DMS153 treated with DMSO at 0.1 percent for 48 hours (cell line): ENCODE measurements around the gene STRA8.

Experiments
- DNase-seq: peaks from one replicate; lab custom pipeline; 2025; ENCODE audit not compliant: unreplicated experiment; lab: John Stamatoyannopoulos, UW

Gene STRA8

DNA sequence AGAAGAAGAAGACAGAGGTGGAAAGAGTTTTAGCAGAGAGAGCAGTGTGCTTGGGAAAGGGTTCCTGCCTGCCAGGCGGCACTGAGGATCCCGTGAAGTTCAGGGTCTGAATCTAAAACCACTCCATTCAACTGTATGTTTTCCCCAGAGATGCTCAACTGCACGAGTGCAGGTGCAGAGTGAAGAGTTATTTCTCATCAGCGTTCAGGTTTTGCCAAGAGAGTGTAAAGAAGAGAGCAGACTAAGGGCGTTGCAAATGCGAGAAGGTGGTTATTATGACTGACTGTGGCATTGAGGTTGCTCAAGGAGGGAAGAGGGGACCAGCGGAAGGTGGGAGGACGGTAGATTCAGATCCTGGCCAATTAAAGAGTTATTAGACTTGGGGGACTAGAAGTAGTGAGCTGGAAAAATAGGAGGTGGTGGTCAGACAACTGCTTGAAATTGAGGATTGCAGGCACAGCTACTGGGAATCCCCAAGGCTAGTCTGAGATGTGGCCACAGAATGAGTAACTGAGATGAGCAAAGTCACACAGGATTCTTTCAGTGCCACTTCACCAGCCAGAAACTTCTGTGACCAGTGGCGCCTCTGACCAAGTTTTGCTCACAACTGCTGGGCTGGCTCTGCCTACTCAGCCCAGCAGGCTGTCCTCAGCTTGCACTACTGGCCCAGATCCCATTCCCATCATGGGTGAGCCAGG is 29.1 kb downstream of the STRA8 start:
- DNase-seq, result no peak

DNA sequence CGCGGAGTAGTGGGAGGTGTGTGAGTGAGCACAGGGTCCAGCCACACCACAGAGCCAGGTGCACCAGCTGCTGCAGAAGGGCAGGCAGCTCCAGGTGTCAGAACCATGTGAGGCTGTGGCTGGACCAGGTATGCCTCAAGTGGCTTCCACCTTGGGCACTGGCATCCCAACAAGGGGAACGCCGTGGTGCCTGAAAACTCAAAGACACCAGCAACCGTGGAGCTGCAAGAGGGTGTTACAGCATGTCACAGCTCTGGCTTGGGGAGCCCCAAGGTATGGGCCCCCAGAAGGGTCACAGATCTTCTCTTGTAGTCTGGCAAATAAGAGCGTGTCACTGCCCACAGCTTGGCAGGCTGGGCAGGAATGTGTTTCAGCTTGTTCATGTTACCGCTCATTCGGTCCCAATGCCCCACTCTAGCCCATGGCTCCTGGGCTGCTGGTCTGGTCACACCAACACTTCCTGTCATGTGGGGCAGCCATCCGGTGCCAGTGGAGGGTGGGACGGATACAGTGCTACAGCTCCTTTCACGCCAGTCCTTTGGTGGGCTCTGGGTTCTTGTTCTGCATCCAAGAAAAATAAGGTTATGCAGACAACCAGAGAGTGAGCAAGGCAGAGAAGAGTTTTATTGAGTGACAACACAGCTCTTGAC is 29.8 kb downstream of the STRA8 start:
- DNase-seq, result no peak

DNA sequence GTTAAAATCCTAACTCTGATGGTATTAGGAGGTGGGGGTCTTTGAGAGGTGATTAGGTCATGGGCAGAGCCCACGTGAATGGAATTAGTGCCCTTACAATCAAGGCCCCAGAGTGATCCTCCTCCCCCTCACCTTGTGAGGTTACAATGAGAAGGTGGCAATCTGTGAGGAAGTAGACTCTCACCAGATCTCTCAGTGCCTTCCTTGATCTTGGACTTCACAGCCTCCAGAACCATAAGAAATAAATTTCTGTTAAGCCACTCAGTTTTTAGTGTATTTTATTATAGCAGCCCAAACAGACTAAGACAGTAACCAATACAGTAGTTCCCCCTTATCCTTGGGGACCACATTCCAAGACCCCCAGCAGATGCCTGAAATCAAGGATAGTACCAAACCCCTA is 32.0 kb downstream of the STRA8 start:
- DNase-seq, result no peak

DNA sequence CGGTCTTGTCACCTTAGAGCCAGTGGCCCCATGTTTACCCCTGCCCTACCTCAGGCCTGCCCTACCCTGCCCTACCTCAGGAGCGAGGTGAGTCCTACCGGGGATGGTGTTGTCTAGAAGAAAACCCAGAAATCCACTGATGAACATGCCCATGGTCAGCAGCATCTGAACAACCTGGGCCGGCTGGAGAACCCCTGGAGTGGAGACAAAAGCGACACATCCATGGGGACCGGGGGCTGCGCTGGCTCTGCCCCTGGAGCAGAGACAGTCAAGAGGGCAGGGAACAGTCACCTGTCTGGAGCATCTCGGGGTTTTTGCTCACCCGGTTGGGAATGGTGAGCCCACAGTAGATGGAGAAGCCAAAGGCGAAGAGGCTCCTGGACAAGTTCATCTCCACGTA is 36.3 kb downstream of the STRA8 start:
- no peak for DNase-seq

DNA sequence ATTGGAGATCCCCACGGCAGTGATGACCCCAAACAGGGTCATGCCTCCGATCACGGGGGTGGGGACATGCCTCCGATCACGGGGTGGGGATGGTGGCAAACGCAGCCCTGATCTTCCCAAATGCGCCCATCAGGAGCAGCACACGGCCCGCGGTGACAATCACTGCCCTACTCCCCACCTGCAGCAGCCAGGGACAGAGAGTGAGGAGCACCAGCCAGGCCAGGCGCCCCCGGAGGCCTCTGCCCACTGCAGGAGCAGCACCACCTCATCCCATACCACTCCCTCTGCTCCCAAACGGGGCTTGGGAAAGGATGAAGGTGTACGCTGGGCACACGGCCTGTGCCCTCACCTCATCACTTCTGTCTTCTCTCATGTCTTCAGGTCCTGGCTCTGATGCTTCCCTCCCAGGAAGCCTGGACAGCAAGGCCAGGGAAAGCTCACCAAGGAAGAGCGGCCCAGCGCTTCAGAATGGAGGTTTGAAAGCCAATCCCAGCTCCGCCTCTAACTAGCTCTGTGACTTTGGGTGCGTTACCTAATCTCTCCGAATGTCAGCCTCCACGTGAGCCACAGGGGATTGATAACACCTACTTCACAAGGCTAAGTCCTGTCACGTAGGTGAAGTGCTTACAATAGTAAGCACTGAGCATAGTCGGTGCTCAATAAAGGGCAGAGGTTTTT is 37.1 kb downstream of the STRA8 start:
- no peak for DNase-seq

DNA sequence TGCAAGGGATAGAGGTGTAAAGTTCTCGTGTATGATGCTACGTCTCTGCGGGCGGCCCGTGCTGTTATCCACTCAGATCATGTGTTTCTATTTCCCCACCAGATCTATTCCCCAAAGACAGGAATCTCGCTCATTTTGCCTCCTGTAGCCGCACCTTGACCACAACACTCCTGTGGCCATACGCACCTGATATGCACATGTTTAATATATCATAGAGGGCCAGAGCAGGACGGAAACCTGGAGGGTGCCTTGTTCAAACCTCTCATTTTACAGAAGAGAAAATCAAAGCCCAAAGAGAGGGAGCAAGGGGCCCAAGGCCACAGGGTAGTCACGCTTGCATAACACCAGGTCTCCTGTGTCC is 37.6 kb downstream of the STRA8 start:
- DNase-seq, result no peak

DNA sequence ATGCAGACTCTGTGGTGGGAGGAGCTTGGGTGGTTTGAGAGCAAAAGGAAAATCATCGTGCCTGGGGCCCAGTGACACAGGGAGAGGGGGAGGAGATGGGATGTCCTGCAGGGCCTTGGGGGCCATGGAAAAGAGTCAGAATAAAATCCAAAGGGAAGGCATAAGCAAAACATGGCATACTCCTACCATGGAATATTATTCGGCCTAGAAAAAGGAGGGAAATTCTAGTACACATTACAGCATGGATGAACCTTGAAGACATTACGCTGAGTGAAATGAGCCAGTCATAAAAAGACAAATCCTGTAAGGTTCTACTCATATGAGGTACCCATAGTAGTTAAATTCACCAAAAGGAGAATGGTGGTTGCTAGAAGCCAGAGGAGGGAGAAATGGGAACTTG is 38.7 kb downstream of the STRA8 start:
- no peak for DNase-seq

DNA sequence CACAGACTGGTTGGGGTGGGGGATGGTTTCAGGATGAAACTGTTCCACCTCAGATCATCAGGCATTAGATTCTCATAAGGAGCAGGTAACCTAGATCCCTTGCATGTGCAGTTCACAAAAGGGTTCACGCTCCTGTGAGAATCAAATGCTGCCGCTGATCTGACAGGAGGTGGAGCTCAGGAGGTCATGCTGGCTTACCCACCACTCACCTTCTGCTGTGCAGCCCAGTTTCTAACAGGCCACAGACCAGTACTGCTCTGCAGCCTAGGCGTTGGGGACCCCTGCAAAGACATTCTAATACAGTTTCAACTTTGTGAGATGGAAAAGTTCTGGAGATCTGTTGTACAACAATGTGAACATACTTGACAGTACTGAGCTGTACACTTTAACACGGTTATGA is 39.9 kb downstream of the STRA8 start:
- no peak for DNase-seq

DNA sequence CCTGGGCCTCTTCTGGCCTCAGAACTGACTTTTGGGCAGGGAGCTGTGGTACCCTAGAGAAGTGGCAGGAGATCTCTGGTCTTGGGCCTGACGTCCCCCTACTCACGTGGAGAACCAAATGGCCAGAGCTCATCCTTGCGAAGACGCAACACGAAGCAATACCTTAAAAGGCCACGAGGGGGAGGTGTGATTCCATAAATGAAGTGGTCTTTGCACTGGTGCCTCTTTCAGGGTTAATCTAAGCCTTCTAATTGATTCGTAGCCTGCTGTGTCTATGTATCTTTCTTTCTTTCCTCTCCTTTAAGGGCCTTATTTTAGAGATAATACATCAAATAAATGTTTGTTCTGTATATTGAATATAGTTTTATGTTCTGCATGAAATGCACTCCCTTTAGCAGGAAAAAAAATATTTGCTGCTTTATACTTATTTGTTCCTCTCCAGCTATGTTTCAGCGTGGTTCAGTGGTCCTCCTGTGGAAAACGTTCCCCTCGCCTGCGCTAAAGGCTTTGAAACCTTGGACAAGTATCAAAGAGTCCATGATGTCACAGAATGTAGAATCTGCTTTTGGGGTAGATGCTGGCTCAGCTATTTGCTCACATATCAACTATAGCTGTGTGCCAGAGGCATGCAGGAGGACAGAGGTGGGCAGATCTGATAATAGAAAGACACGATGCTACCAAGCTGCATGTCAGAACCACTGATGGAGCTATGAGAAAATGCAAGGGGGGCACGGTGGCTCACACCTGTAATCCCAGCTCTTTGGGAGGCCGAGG is 41.0 kb downstream of the STRA8 start:
- peak; percentile 22 for DNase-seq

DNA sequence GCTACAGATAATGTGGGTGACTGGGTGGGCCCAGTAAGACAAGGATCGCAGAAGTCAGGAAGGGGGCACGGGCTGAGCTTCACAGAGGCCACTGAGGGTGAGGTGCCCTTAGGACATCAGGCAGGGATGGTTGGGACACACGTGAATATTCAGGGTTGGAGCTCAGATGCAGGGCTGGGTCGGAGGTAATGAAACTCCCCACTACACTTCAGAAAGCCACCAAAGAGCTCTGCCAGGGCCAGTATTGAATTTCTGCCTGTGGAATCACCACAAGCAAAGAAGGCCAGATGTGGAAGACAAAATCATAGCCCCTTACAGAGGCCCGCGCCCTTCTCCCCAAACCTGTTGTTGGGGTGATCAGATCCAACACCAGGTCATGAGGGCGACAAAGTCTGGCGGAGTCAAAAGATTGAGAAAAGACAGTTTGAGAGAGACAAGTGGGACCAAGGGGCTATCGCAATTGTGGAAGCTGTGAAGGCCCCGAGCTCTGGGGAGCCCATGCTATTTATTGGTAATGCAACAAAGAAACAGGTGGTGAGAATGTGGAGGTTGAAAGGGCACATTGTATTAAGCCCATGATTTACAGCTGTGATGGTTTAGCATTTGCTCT is 42.4 kb downstream of the STRA8 start:
- DNase-seq, result no peak

DNA sequence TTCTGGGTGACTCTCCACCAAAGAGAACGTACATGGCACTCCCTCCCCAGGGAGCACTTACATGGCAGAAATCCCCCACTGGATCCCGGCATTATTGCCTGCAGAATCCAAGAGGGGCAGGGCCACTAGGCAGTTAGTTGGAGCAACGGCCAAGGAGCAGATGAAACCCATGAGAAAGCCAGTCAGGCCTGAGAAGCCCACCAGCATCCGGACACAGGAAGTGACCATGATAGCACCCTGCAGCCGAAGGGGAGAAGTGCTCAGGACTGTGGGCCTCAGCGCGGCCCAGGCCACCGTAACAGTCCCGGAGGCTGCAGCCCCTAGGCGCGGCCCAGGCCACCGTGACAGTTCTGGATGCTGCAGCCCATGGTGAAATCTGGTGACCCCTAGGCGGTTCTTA is 43.5 kb downstream of the STRA8 start:
- DNase-seq, result no peak

DNA sequence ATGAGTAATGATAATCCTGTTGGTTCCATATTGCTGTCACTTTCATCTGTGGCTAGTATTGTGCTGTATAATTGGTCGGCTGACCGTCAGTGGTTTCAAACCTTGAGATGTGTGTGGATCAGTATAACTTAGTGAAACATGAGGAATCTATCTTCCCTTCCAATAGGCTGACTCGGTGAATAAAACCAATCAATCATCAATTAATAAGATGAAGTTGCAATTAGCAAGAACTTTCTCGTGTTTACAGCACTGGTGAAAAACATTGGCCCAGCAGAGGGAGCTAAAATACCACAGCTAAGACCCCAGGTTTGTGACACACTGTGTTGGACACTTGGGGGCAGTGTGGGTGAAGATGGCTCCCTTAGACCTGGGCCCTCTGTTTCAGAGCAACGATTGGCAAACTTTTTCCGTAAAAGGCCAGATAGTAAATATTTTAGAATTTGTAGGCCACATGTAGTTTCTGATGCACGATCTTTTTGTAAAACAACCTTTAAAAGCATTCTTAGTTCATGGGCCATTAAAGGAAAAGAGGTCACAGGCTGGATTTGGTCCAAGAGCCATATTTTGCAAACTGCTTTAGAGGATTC is 47.8 kb downstream of the STRA8 start:
- peak; percentile 78 for DNase-seq

DNA sequence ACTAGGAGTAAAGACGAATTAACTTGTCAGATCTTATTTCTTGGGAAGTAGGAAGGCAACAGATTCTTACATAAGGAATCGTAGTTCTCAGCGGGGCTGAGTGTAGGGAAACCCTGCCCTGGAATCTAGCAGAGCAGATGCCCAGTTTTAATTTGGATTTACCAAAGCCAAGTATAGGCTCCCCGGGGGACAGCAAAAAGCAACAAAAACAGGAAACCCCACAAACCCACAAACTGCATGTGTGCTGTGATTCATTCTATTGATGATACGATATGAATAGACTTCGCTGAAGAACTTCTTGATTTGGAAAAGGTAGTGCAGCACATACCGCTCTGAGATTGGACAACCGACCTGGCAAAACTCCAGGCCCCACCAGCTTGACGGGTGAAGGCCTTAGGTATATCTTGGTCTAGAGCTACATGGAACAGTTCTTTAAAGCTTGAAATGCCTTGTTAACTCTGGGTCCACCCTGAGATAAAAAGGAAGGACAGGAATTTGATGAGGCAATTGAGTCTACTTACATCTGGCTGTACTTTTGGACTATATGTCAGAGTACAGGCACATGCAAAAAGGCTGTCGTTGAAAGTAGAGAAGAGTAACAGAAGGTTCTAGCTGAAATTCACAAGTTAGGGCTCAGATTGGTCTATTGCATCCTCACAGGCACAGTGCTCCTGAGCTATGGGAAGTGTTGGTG is 49.1 kb downstream of the STRA8 start:
- no peak for DNase-seq

DNA sequence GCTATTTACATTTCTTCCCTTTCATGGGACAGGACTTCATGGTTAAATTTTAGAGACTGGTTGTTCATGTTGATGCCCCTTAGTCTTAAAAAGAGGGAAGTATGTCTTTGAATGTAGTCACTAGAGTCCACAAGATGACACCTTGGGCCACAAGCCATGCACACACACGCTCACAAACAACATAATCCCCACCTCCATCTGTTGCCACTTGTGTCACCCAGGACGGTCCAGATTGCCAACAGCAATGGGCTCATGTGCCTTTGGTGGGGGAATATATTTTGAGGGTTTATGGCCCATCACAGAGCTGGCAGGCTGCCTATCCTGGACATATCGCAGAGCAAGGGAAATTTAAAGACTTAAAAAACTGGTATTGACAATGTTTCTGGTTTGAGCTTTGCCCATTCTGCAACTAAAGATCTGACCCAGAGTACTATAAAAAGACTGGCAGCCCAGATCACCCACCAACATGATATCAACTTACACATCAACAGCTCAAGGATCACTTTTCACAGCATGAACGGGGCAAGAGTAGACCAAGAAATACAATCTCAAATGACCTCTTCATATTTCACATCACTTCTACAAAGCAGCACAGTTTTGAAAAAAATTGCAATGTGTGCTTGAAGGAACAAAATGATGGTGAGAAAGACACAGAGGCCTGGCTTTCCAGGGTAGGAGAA is 50.5 kb downstream of the STRA8 start:
- no peak for DNase-seq

DNA sequence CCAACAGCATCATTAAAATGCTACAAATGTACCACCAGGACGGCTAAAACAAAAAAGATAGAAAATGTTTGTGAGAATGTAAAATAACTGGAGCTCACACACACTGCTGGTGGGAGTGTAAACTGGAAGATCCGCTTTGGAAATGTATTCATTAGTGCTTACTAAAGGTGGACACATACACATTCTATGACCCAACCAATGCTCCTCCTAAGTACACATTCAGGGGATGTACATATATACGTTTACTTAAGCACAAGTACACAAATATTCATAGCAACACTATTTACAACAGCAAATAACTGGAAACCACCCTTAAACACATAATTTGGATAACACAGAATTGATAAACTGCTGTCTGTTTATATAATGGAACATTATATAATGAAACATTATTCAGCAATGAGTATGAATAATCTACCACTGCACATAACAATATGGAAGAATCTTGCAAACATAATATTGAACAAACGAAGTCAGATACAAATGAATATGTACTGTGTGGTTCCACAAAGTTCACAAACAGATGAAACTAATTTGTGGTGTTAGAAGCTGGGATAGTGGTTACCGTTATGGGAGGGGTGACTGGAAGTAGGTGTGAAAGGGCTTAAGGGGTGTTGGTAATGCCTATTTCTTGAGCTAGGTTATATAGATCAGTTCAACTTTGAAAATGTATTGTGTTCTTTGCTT is 52.1 kb downstream of the STRA8 start:
- DNase-seq, result no peak

DNA sequence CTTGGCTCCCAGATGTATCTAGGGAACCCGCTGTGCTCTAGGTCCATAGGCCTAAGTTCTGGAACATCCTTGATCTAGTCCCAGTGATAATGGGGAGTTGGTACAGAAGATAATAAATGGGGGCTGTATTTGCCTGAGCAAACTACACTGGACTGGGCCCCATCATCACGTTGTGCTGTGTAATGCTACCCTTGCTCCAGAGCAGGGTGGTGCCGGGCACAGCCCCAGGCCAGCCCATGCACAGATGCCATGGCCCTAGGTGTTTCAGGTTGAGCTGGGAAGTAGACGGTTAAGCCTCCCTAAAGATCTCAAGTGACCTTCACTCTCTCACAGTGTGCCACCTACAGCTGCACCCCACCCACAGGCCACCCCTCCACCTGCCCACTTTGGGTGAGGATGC is 53.2 kb downstream of the STRA8 start:
- DNase-seq, result no peak

DNA sequence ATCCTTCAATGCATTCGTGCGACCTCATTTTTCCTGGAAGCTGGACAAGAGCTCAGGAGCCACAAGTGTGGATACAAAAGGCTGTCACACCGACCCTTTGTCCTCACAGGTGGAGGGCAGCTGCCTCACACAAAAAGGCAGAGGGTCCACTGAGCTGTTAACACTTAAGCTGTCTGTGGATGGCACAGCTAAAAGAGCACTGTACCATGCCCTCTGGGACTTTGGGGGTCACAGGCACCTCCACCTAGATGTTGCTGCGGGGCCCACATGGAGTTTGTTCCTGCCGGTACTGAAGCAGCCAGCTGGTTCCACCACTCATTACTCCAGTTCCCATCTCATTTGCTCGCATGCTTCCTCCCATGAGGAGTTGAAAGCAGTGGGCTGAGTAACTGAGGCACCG is 57.0 kb downstream of the STRA8 start:
- no peak for DNase-seq

DNA sequence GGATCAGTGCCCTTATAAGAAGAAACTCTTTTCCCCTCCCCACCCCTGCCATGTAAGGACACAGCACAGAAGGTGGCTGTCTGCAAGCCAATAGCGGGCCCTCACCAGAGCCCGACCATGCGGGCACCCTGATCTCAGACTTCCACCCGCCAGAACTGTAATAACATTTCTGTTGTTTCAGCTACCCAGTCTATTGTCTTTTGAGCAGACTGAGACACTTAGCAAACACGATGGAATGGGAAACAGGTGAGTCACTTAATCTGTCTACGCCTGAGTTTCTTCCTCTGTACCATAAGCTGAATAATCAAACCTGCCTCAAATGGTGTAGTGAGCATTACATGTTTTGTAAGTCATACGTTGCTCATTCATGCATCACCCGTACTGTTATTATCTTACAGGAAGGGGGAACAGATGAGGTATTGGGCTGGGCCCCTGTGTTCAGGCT is 58.2 kb downstream of the STRA8 start:
- peak; percentile 22 for DNase-seq

DNA sequence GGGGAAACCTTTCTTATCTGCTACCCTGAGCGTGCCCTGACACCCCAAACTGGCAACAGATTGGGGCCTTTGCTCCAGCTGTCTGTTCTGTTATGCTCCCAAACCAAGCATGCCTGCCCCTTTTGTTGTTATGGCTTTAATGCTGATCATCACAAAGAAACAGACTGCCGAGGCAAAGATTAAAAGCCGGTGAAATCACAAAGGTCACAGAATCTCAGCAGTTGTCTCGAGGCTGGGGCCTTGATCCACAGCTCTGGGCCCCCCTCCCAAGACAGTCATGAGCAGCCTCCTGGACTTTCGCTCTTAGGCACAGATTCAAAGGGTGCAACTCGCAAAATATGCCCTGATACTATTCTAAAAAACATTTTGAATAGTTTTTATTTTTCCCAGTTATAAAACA is 65.6 kb downstream of the STRA8 start:
- DNase-seq, result no peak
